SK-N-MC (cell line): Measurements from ENCODE around the gene PURA.

ENCODE experiments used
- DNase-seq: peaks from one replicate; pipeline ENCODE4 v3.0.0-alpha.2; 2011; ENCODE audit warnings: low read depth, low spot score
- H3K27ac ChIP-seq: fragments of 200-600 bp; sonication (generic); 2 replicates; pipeline ENCODE4 v1.5.1; 2016; ENCODE audit warnings: mixed run types
- H3K36me3 ChIP-seq: fragments of 200-600 bp; sonication (generic); 2 replicates; pipeline ENCODE4 v1.6.1; 2017; ENCODE audit warnings: antibody characterized with exemption, low read length, mixed read lengths; ENCODE audit not compliant: insufficient read depth
- H3K4me3 ChIP-seq: fragments of 200-600 bp; sonication (generic); 2 replicates; pipeline ENCODE4 v1.5.1; 2016
- H3K9ac ChIP-seq: fragments of 200-600 bp; sonication (generic); 2 replicates; pipeline ENCODE4 v1.8.0; 2017; ENCODE audit warnings: mixed run types, mixed read lengths; ENCODE audit not compliant: insufficient read length
- H3K9me3 ChIP-seq: fragments of 200-600 bp; sonication (generic); 2 replicates; pipeline ENCODE4 v1.6.1; 2017; ENCODE audit warnings: low read depth, mild to moderate bottlenecking, antibody characterized with exemption, low read length, moderate library complexity, mixed read lengths
- EZH2 ChIP-seq: fragments of 200-600 bp; sonication (generic); IDR thresholded peaks from one replicate; pipeline ENCODE4 v1.6.1; 2017; ENCODE audit warnings: antibody characterized with exemption
- FOXP2 ChIP-seq: optimal IDR thresholded peaks from 2 replicates; pipeline ENCODE3; 2011; ENCODE audit warnings: mild to moderate bottlenecking, moderate library complexity; ENCODE audit not compliant: insufficient read depth; ENCODE audit errors: extremely low read length, control extremely low read depth
- POLR2AphosphoS5 ChIP-seq: IDR thresholded peaks from 2 replicates; pipeline ENCODE4 v1.6.1; 2012; ENCODE audit warnings: mild to moderate bottlenecking, low read depth, low read length, borderline replicate concordance

PURA gene

GRCh38 chr5:140113180-140113698, 670 bp upstream of the PURA start:
- peak overlapping the region; percentile 87 for H3K4me3 ChIP-seq
- H3K27ac ChIP-seq: peak overlapping the region; percentile 58; the same call in 1 of the 2 replicates
- peak overlapping the region; percentile 81 for H3K9ac ChIP-seq
- TF ChIP-seq EZH2: no peak
- TF ChIP-seq POLR2AphosphoS5: no peak
- no peak for TF ChIP-seq FOXP2
- no peaks in the 10 kb centered on the region for H3K36me3 ChIP-seq
- H3K9me3 ChIP-seq: no peaks in the 10 kb centered on the region
- DNase-seq: no peak

GRCh38 chr5:140114341-140115185, 654 bp downstream of the PURA start:
- Histone ChIP-seq H3K4me3 (peak overlapping the region; percentile 87), H3K36me3 (no peaks in the 10 kb centered on the region), H3K9ac (peak overlapping the region; percentile 81), H3K27ac (no peak overlapping the region), H3K9me3 (no peaks in the 10 kb centered on the region)
- TF ChIP-seq EZH2 (no peak), POLR2AphosphoS5 (no peak), FOXP2 (no peak)
- DNase-seq: no peak

- Histone ChIP-seq H3K9ac (peak overlapping the region; percentile 81), H3K9me3 (no peaks in the 10 kb centered on the region), H3K4me3 (peak overlapping the region; percentile 87), H3K36me3 (no peaks in the 10 kb centered on the region), H3K27ac (no peak overlapping the region)
- TF ChIP-seq FOXP2 (no peak), POLR2AphosphoS5 (no peak), EZH2 (no peak)
- DNase-seq: no peak
Measured at GRCh38 chr5:140115186-140115500, 1.2 kb downstream of the PURA start.

GRCh38 chr5:140116716-140117115, 2.8 kb downstream of the PURA start:
- no peaks in the 10 kb centered on the region for H3K9me3 ChIP-seq
- H3K9ac ChIP-seq: peak overlapping the region; percentile 5
- H3K27ac ChIP-seq: no peak overlapping the region
- TF ChIP-seq EZH2: no peak
- TF ChIP-seq FOXP2: no peak
- TF ChIP-seq POLR2AphosphoS5: no peak
- H3K36me3 ChIP-seq: no peaks in the 10 kb centered on the region
- no peak for DNase-seq
- peak overlapping the region; percentile 42 for H3K4me3 ChIP-seq

GRCh38 chr5:140117523-140117922, 3.6 kb downstream of the PURA start:
- Histone ChIP-seq H3K27ac (no peak overlapping the region), H3K4me3 (peak overlapping the region; percentile 42), H3K36me3 (no peaks in the 10 kb centered on the region), H3K9ac (peak overlapping the region; percentile 5), H3K9me3 (no peaks in the 10 kb centered on the region)
- TF ChIP-seq POLR2AphosphoS5 (no peak), FOXP2 (no peak), EZH2 (no peak)
- no peak for DNase-seq

- Histone ChIP-seq H3K36me3 (no peaks in the 10 kb centered on the region), H3K9ac (no peak overlapping the region), H3K27ac (no peak overlapping the region), H3K9me3 (no peaks in the 10 kb centered on the region), H3K4me3 (no peak overlapping the region)
- no peak for TF ChIP-seq EZH2
- no peak for TF ChIP-seq POLR2AphosphoS5
- TF ChIP-seq FOXP2: no peak
- DNase-seq: no peak
Measured at GRCh38 chr5:140118302-140118936, 4.5 kb downstream of the PURA start.

- Histone ChIP-seq H3K27ac (no peak within 1 kb of the TSS), H3K9ac (no peak within 1 kb of the TSS), H3K4me3 (no peak within 1 kb of the TSS), H3K36me3 (no peaks in the 10 kb centered on the region), H3K9me3 (no peaks in the 10 kb centered on the region)
- DNase-seq: no peak
- TF ChIP-seq EZH2: no peak
- TF ChIP-seq POLR2AphosphoS5: no peak
- TF ChIP-seq FOXP2: no peak
Measured at GRCh38 chr5:140125637-140126036, 11.7 kb downstream of the PURA start, which contains the start of gene IGIP. Gene IGIP, plus strand, starts transcription at chr5:140125937. Its CDS starts 2,540 bp downstream, at chr5:140128477.

GRCh38 chr5:140126315-140127012, 12.6 kb downstream of the PURA start:
- Histone ChIP-seq H3K36me3 (no peaks in the 10 kb centered on the region), H3K27ac (no peak overlapping the region), H3K9me3 (no peaks in the 10 kb centered on the region), H3K9ac (no peak overlapping the region), H3K4me3 (no peak overlapping the region)
- no peak for DNase-seq
- TF ChIP-seq FOXP2 (no peak), EZH2 (no peak), POLR2AphosphoS5 (no peak)
